SU-DHL-6 (cell line): Measurements from ENCODE around the gene STAT2.

Experiments
- EZH2phosphoT487 ChIP-seq: fragments of 200-600 bp; sonication (generic), shearing (Covaris generic); conservative IDR thresholded peaks from 2 replicates; pipeline ENCODE4 v1.6.1; 2018; ENCODE audit warnings: mild to moderate bottlenecking, antibody characterized with exemption, low read length, moderate library complexity, mixed read lengths
- TF ChIP-seq, protein P1 (sequence below): fragments of 200-600 bp; sonication (generic); IDR thresholded peaks from one replicate; pipeline ENCODE4 v1.5.1; 2017; ENCODE audit warnings: antibody characterized with exemption, mild to moderate bottlenecking, low read length, moderate library complexity; ENCODE audit not compliant: insufficient read depth, poor library complexity, severe bottlenecking

DNA sequence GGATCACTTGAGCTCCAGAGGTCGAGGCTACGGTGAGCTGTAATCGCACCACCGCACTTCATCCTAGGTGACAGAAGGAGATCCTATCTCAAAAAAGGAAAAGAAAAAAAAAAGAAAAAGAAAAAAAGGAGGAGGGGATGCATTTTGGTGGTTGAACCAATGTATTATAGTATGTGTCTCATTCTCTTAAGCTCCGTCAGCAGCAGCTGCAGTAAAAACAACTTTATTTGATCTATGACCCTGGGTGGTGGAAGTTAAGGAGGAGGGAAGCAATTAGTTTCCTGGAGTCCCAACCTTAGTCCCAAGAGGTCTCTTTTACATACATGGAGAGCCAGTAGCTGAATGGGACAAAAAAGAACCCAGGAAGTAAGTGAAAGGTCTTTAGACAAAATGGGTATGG is 29.5 kb upstream of the STAT2 start:
- TF ChIP-seq, protein P1, sequence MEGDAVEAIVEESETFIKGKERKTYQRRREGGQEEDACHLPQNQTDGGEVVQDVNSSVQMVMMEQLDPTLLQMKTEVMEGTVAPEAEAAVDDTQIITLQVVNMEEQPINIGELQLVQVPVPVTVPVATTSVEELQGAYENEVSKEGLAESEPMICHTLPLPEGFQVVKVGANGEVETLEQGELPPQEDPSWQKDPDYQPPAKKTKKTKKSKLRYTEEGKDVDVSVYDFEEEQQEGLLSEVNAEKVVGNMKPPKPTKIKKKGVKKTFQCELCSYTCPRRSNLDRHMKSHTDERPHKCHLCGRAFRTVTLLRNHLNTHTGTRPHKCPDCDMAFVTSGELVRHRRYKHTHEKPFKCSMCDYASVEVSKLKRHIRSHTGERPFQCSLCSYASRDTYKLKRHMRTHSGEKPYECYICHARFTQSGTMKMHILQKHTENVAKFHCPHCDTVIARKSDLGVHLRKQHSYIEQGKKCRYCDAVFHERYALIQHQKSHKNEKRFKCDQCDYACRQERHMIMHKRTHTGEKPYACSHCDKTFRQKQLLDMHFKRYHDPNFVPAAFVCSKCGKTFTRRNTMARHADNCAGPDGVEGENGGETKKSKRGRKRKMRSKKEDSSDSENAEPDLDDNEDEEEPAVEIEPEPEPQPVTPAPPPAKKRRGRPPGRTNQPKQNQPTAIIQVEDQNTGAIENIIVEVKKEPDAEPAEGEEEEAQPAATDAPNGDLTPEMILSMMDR, result no peak
- TF ChIP-seq EZH2phosphoT487, result no peak
